CD4-positive, alpha-beta T cell treated with Interferon alpha-2 for 1 hour (primary cell): ENCODE data around the gene VMP1.
"Not testable (repeated sequence)": the region's sequence is repeated elsewhere in the genome, so short reads cannot be mapped to it uniquely, and the experiment has no call there.

ENCODE experiments used
- DNase-seq, 2 donors: peaks; one replicate each; pipeline ENCODE4 v3.0.0-alpha.2; 2020 to 2022

The VMP1 gene

GRCh38 chr17:59842901-59843652 is 135.6 kb downstream of the VMP1 start:
- DNase-seq, result peak; percentile 54 to 71

DNA sequence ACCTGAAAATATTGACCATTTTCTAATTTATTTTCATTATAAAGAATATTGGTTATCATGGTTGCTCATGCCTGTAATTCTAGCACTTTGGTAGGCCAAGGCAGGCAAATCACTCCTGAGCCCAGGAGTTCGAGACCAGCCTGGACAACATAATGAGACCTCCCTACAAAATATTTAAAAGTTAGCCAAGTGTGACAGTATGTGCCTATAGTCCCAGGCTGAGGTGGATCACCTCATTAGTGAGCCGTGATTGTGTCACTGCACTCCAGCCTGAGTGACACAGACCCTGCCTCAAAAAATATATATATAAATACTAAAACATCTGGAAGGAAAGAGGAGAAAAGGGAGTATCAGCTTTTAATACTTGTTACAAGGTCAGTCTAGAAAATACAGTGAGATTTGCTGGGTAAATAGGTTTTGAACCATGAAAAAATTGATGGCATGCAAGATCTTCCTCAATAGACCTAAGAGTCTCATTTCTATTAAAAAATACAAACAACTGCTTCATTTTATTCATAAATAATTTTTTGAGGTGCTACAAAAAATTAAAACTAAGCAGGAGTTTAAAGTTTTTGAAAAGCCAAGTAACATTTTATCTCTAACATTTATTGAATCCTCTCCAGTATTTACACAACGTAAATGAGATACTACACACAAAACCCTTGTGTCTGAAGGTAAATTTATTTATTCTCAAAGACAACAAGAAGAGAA is 137.6 kb downstream of the VMP1 start:
- DNase-seq, result no peak

GRCh38 chr17:59845595-59846393 is 138.3 kb downstream of the VMP1 start:
- peak in 1 of 2 donors; percentile 41 for DNase-seq

DNA sequence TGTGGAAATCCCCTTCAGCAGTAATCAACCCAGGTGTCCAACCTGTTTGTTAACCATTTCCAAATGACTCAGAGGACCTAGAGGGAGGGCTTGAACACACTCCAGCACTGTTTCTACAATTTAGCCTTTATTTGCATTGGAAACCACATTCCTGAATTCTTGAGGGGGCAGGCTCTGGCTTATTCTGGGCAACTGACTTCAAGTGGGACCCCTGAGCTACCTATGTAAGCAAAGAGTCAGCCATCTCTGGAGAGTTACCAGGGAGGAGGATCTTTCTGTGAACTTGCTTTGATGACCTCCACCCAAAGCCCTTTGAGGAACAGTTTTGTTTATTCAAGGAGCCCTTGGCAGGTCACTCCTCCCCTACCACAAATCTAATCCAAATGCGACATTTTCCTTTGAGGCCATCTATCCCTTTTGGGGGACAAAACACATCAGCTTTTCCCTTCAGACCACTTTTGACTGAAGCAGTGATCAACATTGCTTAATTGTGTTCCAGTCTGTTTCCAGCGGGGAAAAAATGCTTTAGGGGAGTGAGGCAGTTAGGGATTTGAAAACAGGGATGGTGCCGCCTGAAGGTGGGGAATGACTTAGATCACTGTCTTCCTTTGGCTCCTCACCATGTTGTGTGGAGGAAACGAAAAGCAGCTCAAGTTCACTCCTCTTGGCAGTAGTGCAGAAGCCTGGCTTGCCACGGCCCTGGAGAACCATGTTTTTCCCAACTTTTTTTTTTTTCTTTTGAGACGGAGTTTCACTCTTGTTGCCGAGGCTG is 139.1 kb downstream of the VMP1 start:
- DNase-seq, result peak in 1 of 2 donors; percentile 73

DNA sequence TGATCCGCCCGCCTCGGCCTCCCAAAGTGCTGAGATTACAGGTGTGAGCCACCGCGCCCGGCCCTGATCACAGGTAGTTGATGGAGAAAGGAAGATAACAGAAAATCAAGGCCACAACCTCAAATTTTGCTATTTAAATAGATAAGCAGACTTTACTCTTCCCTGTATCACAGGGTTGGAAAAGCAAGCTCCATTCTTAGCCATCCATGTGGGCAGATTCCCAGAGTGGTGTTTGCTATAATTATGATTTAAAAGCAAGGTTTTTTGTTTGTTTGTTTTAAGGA is 140.9 kb downstream of the VMP1 start:
- no peak for DNase-seq

- DNase-seq, result peak in 1 of 2 donors; percentile 40
Measured at GRCh38 chr17:59848778-59849177, 141.3 kb downstream of the VMP1 start.

DNA sequence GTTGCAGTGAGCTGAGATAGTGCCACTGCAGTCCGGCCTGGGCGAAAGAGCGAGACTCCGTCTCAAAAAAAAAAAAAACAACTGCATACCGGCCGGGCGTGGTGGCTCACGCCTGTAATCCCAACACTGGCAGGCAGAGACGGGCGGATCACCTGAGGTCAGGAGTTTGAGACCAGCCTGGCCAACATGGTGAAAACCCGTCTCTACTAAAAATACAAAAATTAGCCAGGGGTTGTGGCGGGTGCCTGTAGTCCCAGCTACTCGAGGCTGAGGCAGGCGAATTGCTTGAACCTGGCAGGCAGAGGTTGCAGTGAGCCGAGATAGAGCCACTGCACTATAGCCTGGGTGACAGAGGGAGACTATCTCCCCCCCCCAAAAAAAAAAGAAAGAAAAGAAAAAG is 142.9 kb downstream of the VMP1 start:
- not testable (repeated sequence) for DNase-seq

- DNase-seq, result no peak
Measured at GRCh38 chr17:59851439-59852375, 144.3 kb downstream of the VMP1 start.

- DNase-seq, result not testable (repeated sequence)
Measured at GRCh38 chr17:59852847-59853167, 145.4 kb downstream of the VMP1 start.

GRCh38 chr17:59853168-59853918 is 145.9 kb downstream of the VMP1 start:
- peak; percentile 49 to 78 for DNase-seq

- not testable (repeated sequence) for DNase-seq
Measured at GRCh38 chr17:59853919-59854729, 146.7 kb downstream of the VMP1 start.

DNA sequence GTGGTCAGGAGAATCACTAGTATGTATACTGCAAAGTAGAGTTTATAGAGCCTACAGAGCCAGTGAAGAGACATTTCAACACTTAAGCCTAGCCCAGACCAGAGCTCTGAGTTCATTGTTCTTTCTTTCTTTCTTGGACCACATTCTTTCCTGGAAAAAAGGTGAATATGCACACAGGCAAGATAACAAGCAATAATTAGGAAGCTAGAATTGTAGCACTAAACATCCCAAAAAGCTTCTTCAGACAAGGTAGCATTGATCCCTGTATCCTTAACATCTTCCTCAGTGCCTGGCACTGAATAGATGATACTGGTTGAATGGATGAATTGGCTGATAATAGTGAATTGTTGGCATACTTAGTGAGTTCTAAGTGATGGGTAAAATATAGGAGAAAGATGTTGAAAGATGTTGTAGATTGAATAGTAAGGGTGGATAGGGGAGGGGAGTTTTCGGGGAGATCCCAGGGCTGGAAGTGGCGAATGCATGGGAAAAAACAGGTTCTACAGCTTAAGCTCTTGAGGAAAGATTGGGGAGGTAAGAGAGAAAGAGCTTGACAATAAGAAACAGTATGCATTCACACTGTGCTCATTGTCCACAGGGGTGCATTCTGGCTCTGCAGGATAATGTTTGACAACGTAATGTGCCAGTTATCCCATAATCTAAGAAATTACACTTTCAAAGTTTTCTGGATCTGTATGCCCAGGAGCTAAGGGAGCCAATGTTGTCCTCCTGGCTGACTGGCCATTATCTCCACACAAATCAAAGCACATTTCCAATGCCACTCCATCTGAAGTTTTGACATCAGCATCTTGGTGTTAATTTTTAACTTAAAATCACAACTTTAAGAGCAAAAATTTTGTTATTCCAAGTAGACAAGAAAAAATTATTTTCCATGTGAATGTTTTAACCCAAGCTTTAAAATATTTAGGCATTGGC is 149.7 kb downstream of the VMP1 start:
- DNase-seq, result no peak

- DNase-seq, result no peak
Measured at GRCh38 chr17:59858167-59858816, 150.8 kb downstream of the VMP1 start.

DNA sequence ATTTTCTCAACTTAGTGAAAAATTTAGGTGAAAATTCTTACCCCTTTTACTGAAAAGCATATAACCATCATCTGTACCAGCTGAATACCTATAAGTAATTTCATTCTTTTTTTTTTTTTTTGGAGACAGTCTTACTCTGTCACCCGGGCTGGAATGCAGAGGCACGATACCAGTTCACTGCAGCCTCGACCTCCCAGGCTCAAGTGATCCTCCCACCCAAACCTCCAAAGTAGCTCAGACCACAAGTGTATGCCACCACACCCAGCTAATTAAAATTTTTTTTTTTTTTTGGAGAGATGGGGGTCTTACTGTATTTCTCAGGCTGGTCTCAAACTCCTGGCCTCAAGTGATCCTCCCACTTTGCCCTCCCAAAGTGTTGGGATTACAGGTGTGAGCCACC is 151.5 kb downstream of the VMP1 start:
- no peak for DNase-seq

- DNase-seq, result peak in 1 of 2 donors; percentile 67
Measured at GRCh38 chr17:59859444-59860025, 152.1 kb downstream of the VMP1 start.

DNA sequence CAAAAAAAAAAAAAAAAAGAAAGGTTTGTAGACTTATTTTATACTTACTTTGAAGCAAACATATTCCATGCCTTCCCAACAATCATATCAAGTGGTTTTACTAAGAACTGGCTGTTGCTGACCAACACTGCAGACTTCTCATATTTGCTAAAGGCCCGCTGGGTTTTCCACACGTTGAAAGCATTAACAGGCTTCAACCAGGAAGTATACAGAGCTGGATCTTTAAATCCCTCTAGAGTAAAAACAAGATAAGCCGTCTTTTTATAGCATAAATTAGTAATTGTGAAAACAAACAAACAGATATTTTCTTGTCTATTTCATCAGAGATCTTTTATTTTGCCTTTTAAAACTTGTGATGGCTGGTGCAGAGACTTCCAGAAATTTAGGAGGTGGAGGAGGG is 156.2 kb downstream of the VMP1 start:
- no peak for DNase-seq

GRCh38 chr17:59869941-59870218 is 162.4 kb downstream of the VMP1 start:
- DNase-seq, result no peak

DNA sequence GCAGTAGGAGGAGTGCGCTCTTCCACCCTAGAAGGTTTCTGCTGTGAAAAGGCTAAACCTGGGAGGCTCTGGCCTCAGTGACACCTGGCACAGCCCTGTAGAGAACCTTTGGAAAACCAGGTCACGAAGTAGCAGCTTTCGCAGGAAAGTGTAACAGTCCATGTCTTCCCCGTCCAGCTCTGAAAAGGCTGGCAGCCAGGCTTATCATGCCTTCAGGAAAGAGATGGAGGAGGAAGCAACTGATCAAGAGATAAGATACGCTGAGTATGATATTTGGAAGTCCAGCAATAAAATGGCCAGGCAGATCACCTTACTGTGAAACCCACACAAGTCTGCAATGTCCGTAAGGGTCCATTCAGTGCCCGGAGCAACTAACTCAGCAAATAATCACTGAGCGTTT is 163.0 kb downstream of the VMP1 start:
- DNase-seq, result no peak
